PC-9 (cell line): ENCODE results near the gene CT45A10. TPM values are rescaled to one million over a fixed set of nuclear protein-coding genes. Genes with fewer than 3 reads are reported as not detected.
A peak's percentile ranks its signal among the peaks of the same experiment; 100 is the strongest.

ENCODE experiments used
- Bru-seq: library from RNA; stranded (reverse); fragments of 400-500 nt; gene quantifications from one replicate; lab custom pipeline; 2021; lab: Mats Ljungman, UMichigan
- BruChase-seq, 2 experiments: library from RNA; stranded (reverse); fragments of 400-500 nt; gene quantifications; one replicate each; lab custom pipeline; 2021; lab: Mats Ljungman, UMichigan
- BruUV-seq: library from RNA; stranded (reverse); fragments of 400-500 nt; replicated peaks from 2 replicates; lab custom pipeline; 2021; lab: Mats Ljungman, UMichigan
- CTCF ChIA-PET: fragments of 300-600 bp; sonication (Branson Sonifier 250); formaldehyde crosslinking; loops from one replicate; lab custom pipeline; 2022; ENCODE audit warnings: antibody characterized with exemption; lab: Charles Lee
- POLR2A ChIA-PET: fragments of 300-600 bp; sonication (Branson Sonifier 250); formaldehyde crosslinking; loops from one replicate; lab custom pipeline; 2022; ENCODE audit warnings: antibody characterized with exemption; ENCODE audit not compliant: unreplicated experiment; lab: Charles Lee
- DNase-seq, 2 experiments: peaks; one replicate each; pipeline versions ENCODE4 v3.0.0 to v3.0.0-alpha.2; 2015 to 2022; ENCODE audit warnings: mixed read lengths in 1 of 2
- H2AFZ ChIP-seq: fragments of 200-600 bp; sonication (generic); 2 replicates; pipeline ENCODE4 v1.8.1; 2017; ENCODE audit warnings: antibody characterized with exemption
- H3F3A ChIP-seq: fragments of 200-600 bp; sonication (generic); 2 replicates; pipeline ENCODE4 v1.8.1; 2017; ENCODE audit warnings: antibody characterized with exemption, mild to moderate bottlenecking, low read depth; ENCODE audit not compliant: insufficient read depth
- H3K27ac ChIP-seq: fragments of 200-600 bp; sonication (generic); 2 replicates; pipeline ENCODE4 v1.6.1; 2016; ENCODE audit warnings: mixed run types
- H3K27me3 ChIP-seq: fragments of 200-600 bp; sonication (generic); 2 replicates; pipeline ENCODE4 v1.6.1; 2016; ENCODE audit warnings: low read depth, mixed run types; ENCODE audit not compliant: insufficient read depth
- H3K36me3 ChIP-seq: fragments of 200-600 bp; sonication (generic); 2 replicates; pipeline ENCODE4 v1.6.1; 2016; ENCODE audit warnings: low read depth, mixed run types
- H3K4me1 ChIP-seq: fragments of 200-600 bp; sonication (generic); replicated peaks from 2 replicates; pipeline ENCODE4 v1.6.1; 2016; ENCODE audit warnings: mixed run types; ENCODE audit not compliant: insufficient read depth
- H3K4me2 ChIP-seq: fragments of 200-600 bp; sonication (generic); 2 replicates; pipeline ENCODE4 v1.6.1; 2017; ENCODE audit warnings: mixed run types
- H3K4me3 ChIP-seq: fragments of 200-600 bp; sonication (generic); 2 replicates; pipeline ENCODE4 v1.6.1; 2016; ENCODE audit warnings: mixed run types
- H3K79me2 ChIP-seq: fragments of 200-600 bp; sonication (generic); 2 replicates; pipeline ENCODE4 v1.6.1; 2017; ENCODE audit warnings: low read depth, mixed run types
- H3K9me2 ChIP-seq: fragments of 200-600 bp; sonication (generic); 2 replicates; pipeline ENCODE4 v1.8.1; 2017; ENCODE audit warnings: mild to moderate bottlenecking; ENCODE audit not compliant: insufficient read depth
- H3K9me3 ChIP-seq: fragments of 200-600 bp; sonication (generic); 2 replicates; pipeline ENCODE4 v1.8.1; 2016; ENCODE audit warnings: low read depth; ENCODE audit not compliant: insufficient read depth
- H4K20me1 ChIP-seq: fragments of 200-600 bp; sonication (generic); 2 replicates; pipeline ENCODE4 v1.8.1; 2017; ENCODE audit not compliant: insufficient read depth
- CTCF ChIP-seq: fragments of 200-600 bp; sonication (generic); conservative IDR thresholded peaks from 2 replicates; pipeline ENCODE4 v1.6.1; 2017; ENCODE audit warnings: mixed run types, antibody characterized with exemption, mild to moderate bottlenecking, moderate library complexity
- EZH2 ChIP-seq: fragments of 200-600 bp; sonication (generic); IDR thresholded peaks from 2 replicates; pipeline ENCODE4 v1.8.0; 2017; ENCODE audit warnings: antibody characterized with exemption, low read depth
- intact Hi-C: fragments of 100-400 bp; cut with micrococcal nuclease; formaldehyde crosslinking; loops from one replicate; pipeline ENCODE4 v1.10.0; 2022; ENCODE audit not compliant: unreplicated experiment
- long read RNA-seq: library from polyadenylated mRNA; stranded (forward); transcript quantifications from one replicate; pipeline ENCODE4 v2.0.0, GENCODE V29; 2022
- total RNA-seq: library from RNA; stranded (reverse); gene quantifications from 2 replicates; pipeline ENCODE4 v1.2.3, GENCODE V29; 2021

CT45A10 gene
- total RNA-seq (not detected in 2 replicates), Bru-seq, nascent RNA (not detected), BruChase-seq, experiment 1, labeled RNA remaining after a 2-hour chase (not detected), BruChase-seq, experiment 2, labeled RNA remaining after a 6-hour chase (not detected)
- long read RNA-seq, result 0 reads

DNA sequence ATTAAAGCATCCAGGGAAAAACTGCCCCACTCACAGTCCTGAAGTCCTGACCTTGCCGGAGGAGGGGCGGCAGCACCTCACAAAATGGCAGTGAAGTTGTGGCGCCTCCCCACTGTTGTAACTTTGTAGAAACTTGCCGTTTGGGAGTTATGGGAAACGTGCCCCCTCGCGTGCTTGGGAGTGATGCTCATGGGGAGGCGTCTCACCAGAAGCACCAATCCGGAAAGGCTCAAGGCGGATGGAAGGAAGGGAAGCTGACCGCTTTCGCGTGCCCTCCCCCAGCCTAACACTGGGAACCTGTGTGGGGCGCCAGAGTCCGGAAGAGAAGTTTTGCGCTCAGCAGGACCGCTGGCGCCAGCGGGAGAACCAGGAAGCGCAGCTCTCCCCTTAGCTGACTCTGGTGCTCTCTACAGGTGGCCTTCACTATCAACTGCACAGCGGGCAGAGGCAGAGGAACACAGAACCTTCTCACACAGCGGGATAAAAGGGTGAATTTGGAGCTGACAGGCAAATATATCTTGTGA lies at the start of gene CT45A10, which contains the start of gene SAGE1:
Gene CT45A10 (minus strand): TSS at position 151 of the 524 bp plus-strand sequence. CDS start 8,100 bp downstream, outside the sequence.
Gene SAGE1 (plus strand): TSS at position 423 of the 524 bp plus-strand sequence. CDS start 2,527 bp downstream, outside the sequence.
- intact Hi-C loops, result no loop called here
- Histone ChIP-seq H3K79me2 (no peaks in the 10 kb centered on the region), H3K4me1 (no peaks in the 10 kb centered on the region), H3K9me2 (no peaks in the 10 kb centered on the region), H2AFZ (no peak within 1 kb of the TSS), H3K27ac (no peak within 1 kb of the TSS), H3K4me3 (no peak within 1 kb of the TSS), H3K9me3 (no peaks in the 10 kb centered on the region), H4K20me1 (no peaks in the 10 kb centered on the region), H3K27me3 (peaks cover 63% of the 10 kb centered on the region), H3F3A (no peaks in the 10 kb centered on the region), H3K4me2 (no peak within 1 kb of the TSS), H3K36me3 (no peaks in the 10 kb centered on the region)
- TF ChIP-seq CTCF, result no peak
- no peak for TF ChIP-seq EZH2
- BruUV-seq, result no TSS peak
- POLR2A ChIA-PET, result no interaction called here
- CTCF ChIA-PET, result no interaction called here
- DNase-seq, result no peak

- H4K20me1 ChIP-seq, result no peaks in the 10 kb centered on the region
- H3K9me3 ChIP-seq, result no peaks in the 10 kb centered on the region
- no TSS peak for BruUV-seq
- H3K4me1 ChIP-seq, result no peaks in the 10 kb centered on the region
- ChIA-PET CTCF (no interaction called here), POLR2A (no interaction called here)
- no peaks in the 10 kb centered on the region for H3K9me2 ChIP-seq
- peaks cover 60% of the 10 kb centered on the region for H3K27me3 ChIP-seq
- no peak overlapping the region for H3K4me3 ChIP-seq
- H3F3A ChIP-seq, result no peaks in the 10 kb centered on the region
- peak; percentile 43 to 49 for DNase-seq
- no peak overlapping the region for H3K4me2 ChIP-seq
- H3K79me2 ChIP-seq, result no peaks in the 10 kb centered on the region
- intact Hi-C loops, result loop anchor here (5.0 to 10.0 kb wide), 2 partner anchors 335 to 447 kb away; no protein-coding TSS in a partner anchor
- no peak for TF ChIP-seq EZH2
- TF ChIP-seq CTCF, result peak; percentile 83
- H3K36me3 ChIP-seq, result no peaks in the 10 kb centered on the region
- H3K27ac ChIP-seq, result no peak overlapping the region
- no peak overlapping the region for H2AFZ ChIP-seq
Observed at GRCh38 chrX:135931644-135932487, 38.6 kb upstream of the CT45A10 start.

DNA sequence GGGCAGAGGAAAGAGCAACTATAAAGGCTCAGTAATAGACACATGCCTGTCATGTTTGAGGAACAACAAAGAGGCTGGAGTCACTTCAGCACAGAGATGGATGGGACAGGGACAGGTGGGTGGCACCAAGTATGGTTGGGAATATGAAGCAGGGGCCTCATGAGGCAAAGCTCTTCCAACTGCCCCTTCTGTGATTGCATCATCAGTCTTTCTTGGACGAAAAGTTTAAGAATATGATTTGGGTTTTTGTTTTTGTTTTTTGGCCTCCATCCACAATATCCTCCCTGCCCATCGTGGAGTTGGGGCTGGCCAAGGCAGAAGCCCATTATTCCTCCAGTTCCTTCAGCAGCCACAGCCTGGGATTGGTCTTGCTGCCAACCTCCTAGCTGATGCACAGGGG lies 34.7 kb upstream of the CT45A10 start:
- no peaks in the 10 kb centered on the region for H3K4me1 ChIP-seq
- ChIA-PET CTCF (no interaction called here), POLR2A (no interaction called here)
- H3F3A ChIP-seq, result no peaks in the 10 kb centered on the region
- no peaks in the 10 kb centered on the region for H3K79me2 ChIP-seq
- H3K27ac ChIP-seq, result no peak overlapping the region
- no peak for DNase-seq
- H3K9me2 ChIP-seq, result no peaks in the 10 kb centered on the region
- BruUV-seq, result no TSS peak
- no peak overlapping the region for H2AFZ ChIP-seq
- intact Hi-C loops, result no loop called here
- no peaks in the 10 kb centered on the region for H3K36me3 ChIP-seq
- no peak for TF ChIP-seq CTCF
- no peak for TF ChIP-seq EZH2
- H4K20me1 ChIP-seq, result no peaks in the 10 kb centered on the region
- peaks cover 63% of the 10 kb centered on the region for H3K27me3 ChIP-seq
- H3K4me3 ChIP-seq, result no peak overlapping the region
- H3K9me3 ChIP-seq, result no peaks in the 10 kb centered on the region
- no peak overlapping the region for H3K4me2 ChIP-seq
